ENCODE results near the gene A4GALT.
"Not testable (repeated sequence)": the region's sequence is repeated elsewhere in the genome, so short reads cannot be mapped to it uniquely, and the experiment has no call there.

Gene A4GALT

GRCh38 chr22:42679691-42680090 lies 41.0 kb downstream of the A4GALT start:
- DNase-seq, result no peak

- DNase-seq, result no peak
Measured at GRCh38 chr22:42678894-42679293, 41.8 kb downstream of the A4GALT start.

- not testable (repeated sequence) for DNase-seq
Measured at GRCh38 chr22:42677936-42678335, 42.7 kb downstream of the A4GALT start.

DNA sequence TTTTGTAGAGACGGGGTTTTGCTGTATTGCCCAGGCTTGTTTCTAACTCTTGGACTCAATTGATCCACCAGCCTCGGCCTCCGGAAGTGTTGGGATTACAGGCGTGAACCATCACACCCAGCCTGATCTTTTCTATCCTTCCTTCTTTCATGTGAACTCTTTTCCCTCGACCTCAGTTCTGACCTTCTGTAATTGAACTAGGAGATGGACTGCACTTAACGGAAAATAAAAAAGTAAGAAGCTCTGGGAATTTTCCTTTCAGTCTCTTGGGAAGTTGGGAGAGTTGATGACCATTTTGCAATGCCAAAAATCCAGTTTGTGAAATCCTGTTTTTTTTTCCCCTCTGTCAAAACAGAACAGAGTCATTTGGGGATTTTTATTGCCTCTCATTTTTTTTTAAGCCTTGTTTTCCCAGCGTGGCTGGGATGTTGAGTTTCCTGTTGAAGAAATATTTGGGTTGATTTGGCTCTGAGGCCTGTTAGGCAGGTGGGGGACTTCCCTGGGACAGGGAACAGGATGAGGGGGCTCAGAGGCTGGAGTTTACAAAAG lies 44.5 kb downstream of the A4GALT start:
- DNase-seq, result no peak

DNA sequence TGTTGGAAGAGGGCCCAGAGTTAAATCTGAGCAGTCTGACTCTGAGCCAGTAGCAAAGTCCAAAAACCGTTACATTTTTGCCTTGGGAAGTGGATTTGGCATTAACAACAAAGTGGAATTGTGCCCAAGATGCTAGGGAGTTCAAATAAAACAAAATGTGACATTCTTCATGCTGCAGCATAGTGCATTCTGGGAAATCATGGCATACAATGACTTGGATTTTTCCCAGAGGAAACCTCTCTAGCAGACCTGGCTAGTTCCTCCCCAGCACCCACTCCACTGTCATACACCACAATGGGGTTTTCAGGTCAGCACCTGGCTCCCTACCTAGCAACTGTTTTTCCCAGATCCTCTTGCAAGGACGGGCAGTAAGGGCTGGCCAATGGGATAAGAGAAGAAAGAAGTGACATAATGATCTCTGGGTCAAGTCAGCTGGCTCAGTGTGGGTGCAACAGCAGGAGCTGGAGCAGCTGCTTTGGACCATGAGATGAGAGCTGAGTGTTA lies 46.7 kb downstream of the A4GALT start:
- no peak for DNase-seq

DNA sequence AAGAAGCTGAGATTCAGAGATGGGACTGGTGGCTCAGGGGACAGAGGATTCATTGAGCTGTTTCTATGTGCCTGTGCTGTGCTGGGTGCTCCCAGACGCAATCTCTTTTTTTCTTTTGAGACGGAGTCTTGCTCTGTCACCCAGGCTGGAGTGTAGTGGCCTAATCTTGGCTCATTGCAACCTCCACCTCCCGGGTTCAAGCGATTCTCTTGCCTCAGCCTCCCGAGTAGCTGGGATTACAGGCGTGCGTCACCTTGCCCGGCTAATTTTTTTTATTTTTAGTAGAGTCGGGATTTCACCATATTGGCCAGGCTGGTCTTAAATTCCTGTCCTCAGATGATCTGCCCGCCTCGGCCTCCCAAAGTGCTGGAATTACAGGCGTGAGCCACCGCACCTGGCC lies 47.6 kb downstream of the A4GALT start:
- not testable (repeated sequence) for DNase-seq

GRCh38 chr22:42670921-42671709 lies 49.6 kb downstream of the A4GALT start:
- no peak for DNase-seq

- no peak for DNase-seq
Measured at GRCh38 chr22:42670046-42670445, 50.6 kb downstream of the A4GALT start.

DNA sequence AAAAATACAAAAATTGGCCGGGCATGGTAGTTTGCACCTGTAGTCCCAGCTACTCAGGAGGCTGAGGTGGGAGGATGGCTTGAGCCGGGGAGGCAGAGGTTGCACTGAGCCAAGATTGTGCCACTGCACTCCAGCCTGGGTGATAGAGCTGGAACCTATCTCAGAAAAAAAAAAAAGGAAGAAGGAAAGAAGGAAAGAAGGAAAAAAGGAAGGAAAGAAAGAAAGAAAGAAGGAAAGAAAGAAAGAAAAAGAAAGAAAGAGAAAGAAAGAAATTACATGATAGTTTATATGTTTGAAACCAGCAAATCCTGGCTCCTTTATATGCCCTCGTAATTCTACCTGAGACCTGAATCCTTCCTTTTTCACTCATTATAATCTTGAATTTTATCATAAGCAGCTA lies 54.3 kb downstream of the A4GALT start:
- not testable (repeated sequence) for DNase-seq

DNA sequence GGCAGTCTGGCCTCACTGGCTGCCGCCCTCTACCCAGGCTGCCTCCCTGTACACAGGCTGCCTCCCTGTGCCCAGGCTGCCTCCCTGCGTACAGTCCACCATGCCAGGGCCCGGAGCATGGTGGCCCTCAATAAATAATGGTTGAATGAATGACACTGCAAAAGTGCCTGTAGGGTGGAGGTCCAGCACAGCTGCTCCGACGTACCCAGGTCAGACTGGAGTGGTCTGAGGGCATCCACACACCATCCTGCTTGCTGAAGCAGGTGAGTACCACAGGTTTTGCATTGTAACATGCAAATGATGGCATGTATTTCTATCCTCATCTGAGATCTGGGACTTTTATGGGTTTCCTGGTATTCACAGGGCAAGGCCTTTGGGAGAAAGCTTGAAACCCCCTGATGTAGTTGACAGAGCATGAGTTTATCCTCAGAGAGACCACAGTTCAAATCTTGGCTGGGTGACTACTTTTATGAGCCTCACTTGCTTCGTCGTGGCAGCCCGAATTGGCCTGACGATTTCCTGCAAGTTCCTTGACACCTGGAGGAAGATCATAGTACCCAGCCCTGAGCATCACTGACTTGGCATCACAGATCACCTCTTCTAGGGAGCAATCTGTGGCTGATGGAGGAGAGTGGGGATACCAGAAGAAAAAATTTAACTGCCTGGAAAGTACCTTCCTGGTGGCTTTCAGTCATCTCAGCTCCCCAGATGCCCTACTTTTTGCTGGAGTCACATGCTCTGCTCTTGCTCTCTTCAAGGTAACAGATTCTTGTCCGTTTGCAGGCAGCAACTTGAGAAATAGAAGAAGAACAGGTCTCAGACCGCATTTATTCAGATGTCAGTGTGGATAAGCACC lies 55.5 kb downstream of the A4GALT start:
- DNase-seq, result no peak

GRCh38 chr22:42661985-42662831 lies 58.5 kb downstream of the A4GALT start:
- peak; percentile 94 for DNase-seq

- no peak for DNase-seq
Measured at GRCh38 chr22:42656578-42656977, 64.1 kb downstream of the A4GALT start.

DNA sequence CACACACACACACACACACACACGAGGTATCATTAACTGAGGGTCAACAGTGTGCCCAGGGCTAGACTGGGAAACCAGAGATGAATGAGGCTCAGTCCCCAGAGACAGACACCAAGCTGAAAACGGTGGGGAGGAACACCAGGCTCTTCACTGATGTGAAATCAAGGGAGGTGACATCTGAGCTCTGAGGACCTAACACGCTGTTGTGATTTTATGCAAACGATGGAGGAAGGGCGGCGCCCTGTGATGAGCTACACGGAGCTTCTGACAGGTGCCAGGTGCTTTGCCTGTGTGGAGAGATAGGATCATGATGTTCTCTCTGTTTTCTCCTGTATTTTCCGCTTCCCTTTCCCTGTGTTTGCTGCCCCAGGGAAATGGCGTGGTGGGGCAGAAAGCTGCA lies 65.0 kb downstream of the A4GALT start:
- DNase-seq, result peak; percentile 40

- DNase-seq, result no peak
Measured at GRCh38 chr22:42654436-42655073, 66.1 kb downstream of the A4GALT start.

GRCh38 chr22:42653999-42654398 lies 66.7 kb downstream of the A4GALT start:
- no peak for DNase-seq

DNA sequence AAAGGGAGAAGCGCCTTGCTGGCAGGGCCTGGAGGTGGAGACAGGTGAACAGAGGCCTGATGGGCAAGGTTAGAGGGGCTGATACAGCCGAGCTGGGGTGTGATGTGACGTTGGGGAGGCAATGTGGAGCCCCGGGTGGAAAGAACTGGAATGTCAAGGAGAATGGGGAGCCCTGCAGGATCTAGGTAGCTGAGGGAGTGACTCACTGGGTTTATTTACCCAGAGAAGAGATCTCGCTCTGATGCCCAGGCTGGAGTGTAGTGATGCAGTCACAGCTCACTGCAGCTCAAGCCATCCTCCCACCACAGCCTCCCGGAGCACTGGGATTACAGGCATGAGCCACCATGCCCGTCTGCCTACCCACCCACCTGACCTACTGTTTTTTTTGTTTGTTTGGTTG lies 69.5 kb downstream of the A4GALT start:
- DNase-seq, result no peak

DNA sequence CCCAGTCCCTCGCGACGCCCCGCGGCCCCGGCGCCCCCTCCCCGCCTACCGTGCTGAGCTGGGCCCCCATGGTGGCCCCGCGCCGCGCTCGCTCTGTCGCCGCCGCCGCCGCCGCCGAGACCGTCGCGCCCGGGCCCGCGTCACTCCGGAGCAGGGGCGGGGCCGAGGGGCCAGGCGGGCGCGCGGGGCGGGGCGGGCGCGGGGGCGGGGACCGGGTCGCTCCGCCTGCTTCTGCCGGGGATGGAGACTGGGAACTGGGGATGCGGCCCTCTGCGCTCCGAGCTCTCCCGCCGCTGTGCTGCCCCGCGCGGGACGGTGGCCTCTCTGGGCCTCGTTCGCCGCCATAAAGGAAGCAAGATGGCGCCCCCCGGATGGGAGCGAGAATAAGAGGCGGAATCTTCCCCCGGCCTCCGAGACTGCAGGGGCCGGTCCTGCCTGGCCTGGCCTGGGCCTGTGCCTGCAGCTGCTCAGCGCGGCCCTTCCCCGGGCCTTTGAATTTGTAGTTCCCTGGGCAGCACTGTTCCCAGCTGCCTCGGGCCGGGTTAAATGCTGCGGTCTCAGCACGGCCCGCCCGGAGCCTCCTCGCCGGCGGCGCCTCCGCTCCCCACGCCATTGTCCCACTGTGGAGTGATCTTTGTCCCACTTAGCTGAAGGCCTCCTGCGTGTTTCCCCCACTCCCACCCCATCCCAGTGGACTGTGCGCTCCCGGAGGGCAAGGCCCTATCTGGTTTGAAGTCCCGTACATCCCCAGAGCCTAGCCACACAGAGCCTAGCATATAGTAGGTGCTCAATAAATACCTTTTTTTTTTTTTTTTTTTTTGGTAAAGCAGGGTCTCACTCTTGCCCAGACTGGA lies 71.2 kb downstream of the A4GALT start, which contains the start of gene CYB5R3:
Gene CYB5R3, minus strand, starts transcription at position 147 of the 854 bp plus-strand sequence. Its CDS starts 77 bp downstream, at position 70.
- peak; percentile 92 for DNase-seq

DNA sequence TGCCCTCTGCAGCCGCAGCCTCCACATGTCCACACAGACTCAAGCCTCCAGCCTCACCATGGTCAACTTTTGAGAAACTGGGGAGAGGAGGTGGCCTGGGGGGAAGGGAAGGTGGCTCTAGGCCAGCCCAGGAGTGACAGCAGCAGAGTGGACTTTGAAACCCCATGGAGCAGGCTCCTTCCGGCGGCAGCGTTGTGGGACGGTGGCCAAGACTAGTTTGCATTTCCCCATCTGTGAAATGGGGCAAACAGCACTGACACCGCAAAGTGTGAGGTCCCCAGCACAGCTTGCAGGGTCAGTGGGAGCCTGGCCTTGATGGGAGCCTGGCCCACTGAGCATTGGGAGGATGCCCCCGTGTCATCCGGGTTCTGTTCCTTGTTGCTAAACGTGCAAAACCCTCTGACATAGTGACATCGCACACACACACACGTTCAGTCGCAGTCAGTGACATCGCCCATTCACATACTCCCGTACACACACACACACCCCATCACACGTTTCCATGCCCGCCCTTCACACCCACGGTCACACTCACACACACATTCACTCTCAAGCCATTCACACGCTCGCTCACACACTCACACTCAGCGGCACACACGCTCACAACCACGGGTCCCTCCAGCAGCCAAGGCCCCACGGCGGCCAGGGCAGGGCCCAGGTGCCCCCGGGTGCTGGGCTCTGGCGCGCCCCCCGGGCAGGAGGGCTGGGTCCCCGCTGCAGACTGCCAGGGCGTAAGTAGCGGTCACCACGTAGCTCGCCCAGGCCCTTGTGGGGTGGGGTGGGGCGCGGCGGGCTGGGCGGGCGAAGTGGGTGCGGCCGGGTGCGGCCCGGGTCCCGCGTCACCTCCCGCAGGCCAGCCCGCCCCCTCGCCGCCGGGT lies 72.1 kb downstream of the A4GALT start:
- DNase-seq, result peak; percentile 63

DNA sequence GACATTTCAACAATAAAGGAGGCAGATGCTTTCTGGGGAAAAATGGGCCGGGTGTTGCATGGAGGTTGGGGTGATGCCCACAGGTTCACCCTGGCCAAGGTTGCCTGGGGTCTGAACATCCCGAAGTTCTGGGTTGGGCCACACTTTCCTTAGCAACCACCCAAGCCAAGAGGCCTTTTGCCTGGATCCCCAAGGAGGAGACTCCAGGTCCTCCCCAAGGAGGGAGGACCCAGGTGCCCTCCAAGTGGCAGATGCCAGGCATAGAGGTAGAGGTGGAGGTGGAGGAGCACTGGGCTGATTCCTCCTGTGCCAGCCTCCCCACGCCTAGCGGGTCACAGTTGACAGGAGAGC lies 72.7 kb downstream of the A4GALT start:
- DNase-seq, result no peak
